Endothelial cell (in vitro differentiated cells): ENCODE measurements around the gene TOGARAM1. TPM values are rescaled to one million over a fixed set of nuclear protein-coding genes. Genes with fewer than 3 reads are reported as not detected.

Experiments
- DNase-seq: peaks from one replicate; pipeline ENCODE4 v3.0.0; 2021; ENCODE audit warnings: low spot score
- H3K27ac Mint-ChIP-seq: one replicate; pipeline ENCODE4 v1.8.0; 2021; ENCODE audit warnings: mixed read lengths, inconsistent platforms; ENCODE audit not compliant: unreplicated experiment
- H3K27me3 Mint-ChIP-seq: one replicate; pipeline ENCODE4 v1.8.0; 2021; ENCODE audit warnings: mild to moderate bottlenecking, moderate library complexity, mixed read lengths, inconsistent platforms; ENCODE audit not compliant: unreplicated experiment
- H3K36me3 Mint-ChIP-seq: one replicate; pipeline ENCODE4 v1.8.0; 2021; ENCODE audit warnings: mild to moderate bottlenecking, low read depth, mixed read lengths, inconsistent platforms; ENCODE audit not compliant: unreplicated experiment
- H3K4me1 Mint-ChIP-seq: one replicate; pipeline ENCODE4 v1.8.0; 2021; ENCODE audit warnings: mild to moderate bottlenecking, mixed read lengths, inconsistent platforms; ENCODE audit not compliant: unreplicated experiment
- H3K4me3 Mint-ChIP-seq: one replicate; pipeline ENCODE4 v1.8.0; 2021; ENCODE audit warnings: mild to moderate bottlenecking, mixed read lengths, inconsistent platforms; ENCODE audit not compliant: unreplicated experiment
- H3K9me3 Mint-ChIP-seq: one replicate; pipeline ENCODE4 v1.8.0; 2021; ENCODE audit warnings: mixed read lengths, inconsistent platforms; ENCODE audit not compliant: unreplicated experiment
- CTCF ChIP-seq: fragments of 200-600 bp; sonication (generic); IDR thresholded peaks from one replicate; pipeline ENCODE4 v1.5.0; 2021; ENCODE audit warnings: antibody characterized with exemption; ENCODE audit not compliant: unreplicated experiment
- total RNA-seq: library from RNA; stranded (reverse); fragmentation: NEBNext Ultra II Directional; extraction: Animal tissue kit (Norgen Biotek cat#: 25700); gene quantifications from one replicate; pipeline ENCODE4 v1.2.1, GENCODE V29; 2021; ENCODE audit not compliant: unreplicated experiment

Gene TOGARAM1
- total RNA-seq, 1 donor from 2014 or later, result 17.1 TPM

GRCh38 chr14:44979740-44980356, 17.9 kb downstream of the TOGARAM1 start:
- no peak for TF ChIP-seq CTCF
- no peak overlapping the region for H3K27ac Mint-ChIP-seq
- H3K4me1 Mint-ChIP-seq, result no peaks in the 10 kb centered on the region
- no peak for DNase-seq
- no peak overlapping the region for H3K4me3 Mint-ChIP-seq
- H3K9me3 Mint-ChIP-seq, result no peaks in the 10 kb centered on the region
- no peaks in the 10 kb centered on the region for H3K36me3 Mint-ChIP-seq
- H3K27me3 Mint-ChIP-seq, result no peaks in the 10 kb centered on the region

DNA sequence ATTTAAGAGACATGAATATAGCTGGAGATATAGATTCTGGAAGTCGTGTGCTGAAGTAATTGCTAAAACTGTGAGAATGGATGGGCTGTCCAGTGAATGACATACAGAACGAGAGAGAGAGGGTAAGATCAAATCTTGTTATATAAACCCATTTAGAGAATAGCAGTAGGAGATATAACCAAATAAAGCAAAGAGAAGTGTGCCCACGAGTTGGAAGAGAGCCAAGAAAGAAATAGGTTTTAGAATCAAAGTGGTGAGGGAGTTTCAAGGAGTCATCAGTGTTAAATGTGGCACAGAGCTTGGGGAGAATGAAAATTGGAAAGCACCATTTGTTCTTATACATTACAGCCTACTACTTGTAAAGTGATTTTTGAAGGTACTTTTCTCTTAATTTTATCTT, 19.2 kb downstream of the TOGARAM1 start:
- H3K27ac Mint-ChIP-seq, result no peak overlapping the region
- H3K4me1 Mint-ChIP-seq, result no peaks in the 10 kb centered on the region
- no peaks in the 10 kb centered on the region for H3K9me3 Mint-ChIP-seq
- no peak overlapping the region for H3K4me3 Mint-ChIP-seq
- H3K27me3 Mint-ChIP-seq, result no peaks in the 10 kb centered on the region
- DNase-seq, result no peak
- no peak for TF ChIP-seq CTCF
- H3K36me3 Mint-ChIP-seq, result no peaks in the 10 kb centered on the region

GRCh38 chr14:44982594-44982993, 20.6 kb downstream of the TOGARAM1 start:
- H3K9me3 Mint-ChIP-seq, result no peaks in the 10 kb centered on the region
- no peak for DNase-seq
- H3K27me3 Mint-ChIP-seq, result no peaks in the 10 kb centered on the region
- no peaks in the 10 kb centered on the region for H3K36me3 Mint-ChIP-seq
- no peaks in the 10 kb centered on the region for H3K4me1 Mint-ChIP-seq
- no peak for TF ChIP-seq CTCF
- H3K27ac Mint-ChIP-seq, result no peak overlapping the region
- H3K4me3 Mint-ChIP-seq, result no peak overlapping the region

DNA sequence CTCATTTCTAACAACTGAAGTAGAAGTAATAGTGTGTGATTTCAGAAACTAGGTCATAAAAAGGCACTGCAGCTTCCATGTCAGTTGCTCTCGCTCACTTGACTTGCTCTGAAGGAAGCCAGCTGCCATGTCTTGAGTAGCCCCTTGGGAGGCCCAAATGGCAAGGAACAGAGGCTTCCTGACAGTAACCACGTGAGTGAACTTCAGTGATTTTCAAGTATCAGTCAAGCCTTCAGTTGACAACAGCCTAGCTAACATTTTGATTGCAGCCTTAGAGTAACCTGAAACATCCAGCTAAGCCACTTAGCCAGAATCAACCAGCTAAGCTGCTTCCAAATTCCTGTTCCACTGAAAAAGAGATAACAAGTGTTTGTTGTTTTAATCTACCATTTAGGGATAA, 26.7 kb downstream of the TOGARAM1 start:
- TF ChIP-seq CTCF, result no peak
- no peaks in the 10 kb centered on the region for H3K27me3 Mint-ChIP-seq
- H3K9me3 Mint-ChIP-seq, result no peaks in the 10 kb centered on the region
- peaks cover 6% of the 10 kb centered on the region for H3K4me1 Mint-ChIP-seq
- no peak overlapping the region for H3K27ac Mint-ChIP-seq
- no peak for DNase-seq
- no peak overlapping the region for H3K4me3 Mint-ChIP-seq
- no peaks in the 10 kb centered on the region for H3K36me3 Mint-ChIP-seq

DNA sequence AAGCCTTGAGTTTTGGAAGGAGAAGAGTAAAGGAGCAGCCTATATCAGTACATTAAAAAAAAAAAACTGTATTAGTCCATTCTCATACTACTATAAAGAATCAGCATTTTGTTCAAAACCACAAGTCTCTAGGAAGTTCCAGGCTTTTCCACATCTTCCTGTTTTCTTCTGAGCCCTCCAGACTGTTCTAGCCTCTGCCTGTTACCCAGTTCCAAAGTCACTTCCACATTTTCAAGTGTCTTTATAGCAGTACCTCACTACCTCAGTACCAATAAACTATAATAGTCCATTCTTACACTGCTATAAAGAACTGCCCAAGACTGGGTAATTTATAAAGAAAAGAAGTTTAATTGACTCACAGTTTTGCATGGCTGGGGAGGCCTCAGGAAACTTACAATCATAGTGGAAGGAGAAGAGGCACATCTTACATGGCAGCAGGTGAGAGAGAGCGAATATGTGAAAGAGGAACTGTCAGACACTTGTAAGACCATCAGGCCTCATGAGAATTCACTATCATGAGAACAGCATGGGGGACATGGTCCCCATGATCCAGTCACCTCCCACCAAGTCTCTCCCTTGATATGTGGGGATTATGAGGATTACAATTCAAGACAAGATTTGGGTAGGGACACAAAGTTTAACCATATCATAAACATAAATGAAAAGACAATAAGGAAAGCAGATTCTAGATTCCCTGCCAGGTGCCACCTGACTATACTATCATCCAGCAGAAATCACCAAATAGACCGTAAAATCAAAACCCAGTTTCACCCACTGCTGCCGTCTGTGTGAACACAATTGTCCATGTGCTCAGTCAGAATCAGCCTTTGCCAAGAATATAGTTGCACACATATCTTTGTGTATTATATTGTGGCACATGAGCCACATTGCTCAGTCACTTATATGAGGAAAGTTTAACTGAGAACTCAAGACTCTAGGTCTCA, 27.8 kb downstream of the TOGARAM1 start:
- Mint-ChIP-seq H3K36me3 (no peaks in the 10 kb centered on the region), H3K4me1 (peaks cover 6% of the 10 kb centered on the region), H3K4me3 (no peak overlapping the region), H3K9me3 (no peaks in the 10 kb centered on the region), H3K27me3 (no peaks in the 10 kb centered on the region), H3K27ac (no peak overlapping the region)
- no peak for DNase-seq
- TF ChIP-seq CTCF, result no peak
